Mucosa of descending colon (tissue), 3 donors: ENCODE results near the gene IAH1. TPM values are rescaled to one million over a fixed set of nuclear protein-coding genes. Genes with fewer than 3 reads are reported as not detected.
"Not testable (repeated sequence)": the region's sequence is repeated elsewhere in the genome, so short reads cannot be mapped to it uniquely, and the experiment has no call there.

Experiments
- ATAC-seq: fragments of 200-7000 bp; cut with Tn5 transposase; one replicate; pipeline ENCODE4 v1.9.1; 2020; ENCODE audit warnings: mild to moderate bottlenecking, moderate library complexity
- DNase-seq, 3 donors: peaks; one replicate each; pipeline ENCODE4 v3.0.0-alpha.2; 2020
- H3K36me3 ChIP-seq: fragments of 200-600 bp; one replicate; pipeline ENCODE4 v1.8.0; 2021; ENCODE audit warnings: low read depth, mild to moderate bottlenecking
- H3K4me1 ChIP-seq: fragments of 200-600 bp; one replicate; pipeline ENCODE4 v1.8.0; 2021; ENCODE audit warnings: low read depth, mild to moderate bottlenecking
- H3K4me3 ChIP-seq: fragments of 200-600 bp; one replicate; pipeline ENCODE4 v1.8.0; 2021; ENCODE audit warnings: mild to moderate bottlenecking
- H3K9me3 ChIP-seq: fragments of 200-600 bp; one replicate; pipeline ENCODE4 v1.8.0; 2021; ENCODE audit warnings: mild to moderate bottlenecking
- intact Hi-C, 2 donors: fragments of 100-400 bp; cut with DNase I in 1 of 2; cut with micrococcal nuclease in 1 of 2; formaldehyde crosslinking; loops; one replicate each; pipeline versions ENCODE4 v1.11.0 to v1.11.1; 2022; cut with DNase I, micrococcal nuclease
- total RNA-seq, 3 donors: library from RNA; stranded (reverse); fragmentation: NEBNext Ultra II Directional in 2 of 3; extraction: Animal tissue kit (Norgen Biotek cat#: 25700) in 2 of 3; gene quantifications; one replicate each; pipeline versions ENCODE4 v1.2.1 to v1.2.4, GENCODE V29; 2021 to 2023
- TF ChIP-seq, protein P1 (sequence below): fragments of 200-600 bp; IDR thresholded peaks from one replicate; pipeline ENCODE4 v1.8.0; 2022; ENCODE audit warnings: antibody characterized with exemption, mild to moderate bottlenecking
- donor health status: DM: no; HTN: no; CAD: no; lungs with moderate emphysema.
- donor health status: DM: no; HTN: no; CAD: no.
- donor health status: DM: no; HTN: yes; CAD: no.

Gene IAH1
- total RNA-seq, 3 donors from 2014 or later, result 36.9 to 58.4 (median 49.3) TPM

DNA sequence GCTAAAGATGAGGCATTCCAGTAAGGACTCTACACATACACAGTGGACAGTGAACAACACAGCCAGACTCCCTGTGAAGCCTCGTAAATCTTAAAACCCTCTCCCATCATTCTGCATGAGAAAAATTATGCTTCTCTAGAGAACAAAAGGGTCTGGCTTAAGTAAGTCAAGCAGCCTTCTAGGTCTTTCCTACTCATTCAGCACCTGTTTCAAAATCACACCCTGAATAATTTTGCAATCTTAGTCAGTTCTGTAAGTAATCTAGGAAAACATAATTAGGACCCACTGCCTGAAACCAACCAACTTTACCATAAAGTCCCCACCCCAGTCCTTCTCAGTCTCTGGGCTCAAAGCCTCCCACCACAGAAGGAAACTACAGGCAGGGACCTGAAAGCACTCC lies 19.7 kb downstream of the IAH1 start:
- Histone ChIP-seq H3K4me3 (no peak overlapping the region), H3K9me3 (no peaks in the 10 kb centered on the region), H3K4me1 (no peaks in the 10 kb centered on the region), H3K36me3 (peaks cover 11% of the 10 kb centered on the region)
- no peak for DNase-seq
- TF ChIP-seq, protein P1, sequence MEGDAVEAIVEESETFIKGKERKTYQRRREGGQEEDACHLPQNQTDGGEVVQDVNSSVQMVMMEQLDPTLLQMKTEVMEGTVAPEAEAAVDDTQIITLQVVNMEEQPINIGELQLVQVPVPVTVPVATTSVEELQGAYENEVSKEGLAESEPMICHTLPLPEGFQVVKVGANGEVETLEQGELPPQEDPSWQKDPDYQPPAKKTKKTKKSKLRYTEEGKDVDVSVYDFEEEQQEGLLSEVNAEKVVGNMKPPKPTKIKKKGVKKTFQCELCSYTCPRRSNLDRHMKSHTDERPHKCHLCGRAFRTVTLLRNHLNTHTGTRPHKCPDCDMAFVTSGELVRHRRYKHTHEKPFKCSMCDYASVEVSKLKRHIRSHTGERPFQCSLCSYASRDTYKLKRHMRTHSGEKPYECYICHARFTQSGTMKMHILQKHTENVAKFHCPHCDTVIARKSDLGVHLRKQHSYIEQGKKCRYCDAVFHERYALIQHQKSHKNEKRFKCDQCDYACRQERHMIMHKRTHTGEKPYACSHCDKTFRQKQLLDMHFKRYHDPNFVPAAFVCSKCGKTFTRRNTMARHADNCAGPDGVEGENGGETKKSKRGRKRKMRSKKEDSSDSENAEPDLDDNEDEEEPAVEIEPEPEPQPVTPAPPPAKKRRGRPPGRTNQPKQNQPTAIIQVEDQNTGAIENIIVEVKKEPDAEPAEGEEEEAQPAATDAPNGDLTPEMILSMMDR, result no peak
- no peak for ATAC-seq
- intact Hi-C loops, result no loop called here

DNA sequence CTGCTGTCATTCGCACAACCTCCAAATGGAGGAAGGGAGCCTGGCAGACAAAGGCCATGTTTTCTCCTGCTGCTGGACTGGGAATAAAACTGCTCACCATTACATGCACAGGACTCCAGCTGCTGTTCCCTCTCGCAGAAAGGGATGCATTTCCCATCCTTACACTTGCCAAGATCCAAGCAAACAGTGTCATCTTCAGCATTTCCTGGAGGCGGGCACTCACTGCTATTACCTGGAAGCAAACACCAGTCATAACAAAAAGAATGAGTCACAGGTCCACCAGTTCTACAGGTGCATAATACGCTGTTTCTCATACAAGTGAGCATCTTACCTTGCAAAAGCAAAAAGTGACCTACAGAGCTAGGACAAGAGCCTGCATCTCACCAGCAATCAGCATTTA lies 22.7 kb downstream of the IAH1 start:
- TF ChIP-seq, protein P1, result no peak
- ATAC-seq, result peak; percentile 93
- intact Hi-C loops, result no loop called here

DNA sequence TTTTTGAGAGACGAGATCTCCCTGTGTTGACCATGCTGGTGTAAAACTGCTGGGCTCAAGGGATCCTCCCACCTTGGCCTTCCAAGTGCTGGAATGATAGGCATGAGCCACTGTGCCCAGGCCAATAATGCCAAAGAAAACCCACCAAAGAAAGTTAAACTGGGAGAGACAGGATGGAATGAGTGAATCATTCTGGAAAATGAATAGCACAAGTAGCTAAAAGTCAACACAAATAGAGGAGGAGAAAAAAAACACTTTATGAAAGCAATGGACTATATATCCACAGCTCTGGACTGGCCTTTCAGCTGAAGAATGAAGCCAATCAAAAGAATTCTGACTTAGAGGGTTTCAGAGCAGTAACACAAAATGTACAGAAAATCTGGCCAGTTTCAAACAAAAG lies 23.9 kb downstream of the IAH1 start:
- no peaks in the 10 kb centered on the region for H3K4me1 ChIP-seq
- H3K9me3 ChIP-seq, result no peaks in the 10 kb centered on the region
- H3K36me3 ChIP-seq, result no peaks in the 10 kb centered on the region
- no peak for DNase-seq
- H3K4me3 ChIP-seq, result no peak overlapping the region
- ATAC-seq, result no peak
- TF ChIP-seq, protein P1, result no peak
- intact Hi-C loops, result no loop called here

More for the DNA sequence above, 22.7 kb downstream of the IAH1 start:
- Histone ChIP-seq H3K4me1 (no peaks in the 10 kb centered on the region), H3K36me3 (no peaks in the 10 kb centered on the region), H3K4me3 (no peak overlapping the region), H3K9me3 (no peaks in the 10 kb centered on the region)
- DNase-seq, result no peak

DNA sequence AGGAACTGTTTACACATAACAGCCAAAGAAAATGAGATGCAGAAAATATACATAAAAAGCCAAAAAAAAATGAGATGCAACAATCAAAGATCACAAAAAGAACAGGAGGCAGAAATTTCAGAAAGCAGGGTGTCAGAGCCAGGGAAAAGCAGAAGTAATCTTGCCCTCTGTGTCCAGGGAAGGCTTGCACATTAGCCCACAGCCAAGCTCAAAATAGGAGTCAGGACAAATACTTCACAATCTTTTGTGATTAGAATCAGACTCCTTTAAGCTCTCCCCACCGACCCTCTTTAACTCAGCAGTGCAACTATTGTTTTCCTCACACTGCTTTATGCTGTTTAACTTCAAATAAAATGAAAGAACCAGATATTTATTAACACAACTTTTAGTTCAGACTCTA lies 34.6 kb downstream of the IAH1 start:
- Histone ChIP-seq H3K9me3 (no peaks in the 10 kb centered on the region), H3K36me3 (no peaks in the 10 kb centered on the region), H3K4me1 (no peaks in the 10 kb centered on the region), H3K4me3 (no peak overlapping the region)
- TF ChIP-seq, protein P1, result no peak
- intact Hi-C loops, result no loop called here
- ATAC-seq (no peak), DNase-seq (no peak)

DNA sequence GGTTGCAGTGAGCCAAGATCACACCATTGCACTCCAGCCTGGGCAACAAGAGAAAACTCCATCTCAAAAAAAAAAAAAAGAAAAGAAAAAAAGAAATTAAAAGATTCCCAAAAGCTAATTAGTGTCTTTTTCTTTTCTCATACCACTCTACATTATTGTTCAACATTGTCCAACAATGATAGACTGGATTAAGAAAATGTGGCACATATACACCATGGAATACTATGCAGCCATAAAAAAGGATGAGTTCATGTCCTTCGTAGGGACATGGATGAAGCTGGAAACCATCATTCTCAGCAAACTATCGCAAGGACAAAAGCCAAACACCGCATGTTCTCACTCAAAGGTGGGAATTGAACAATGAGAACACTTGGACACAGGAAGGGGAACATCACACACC lies 39.6 kb downstream of the IAH1 start:
- H3K9me3 ChIP-seq, H3K4me1 ChIP-seq, intact Hi-C loops, H3K36me3 ChIP-seq, ATAC-seq, H3K4me3 ChIP-seq, DNase-seq: not testable (repeated sequence)

DNA sequence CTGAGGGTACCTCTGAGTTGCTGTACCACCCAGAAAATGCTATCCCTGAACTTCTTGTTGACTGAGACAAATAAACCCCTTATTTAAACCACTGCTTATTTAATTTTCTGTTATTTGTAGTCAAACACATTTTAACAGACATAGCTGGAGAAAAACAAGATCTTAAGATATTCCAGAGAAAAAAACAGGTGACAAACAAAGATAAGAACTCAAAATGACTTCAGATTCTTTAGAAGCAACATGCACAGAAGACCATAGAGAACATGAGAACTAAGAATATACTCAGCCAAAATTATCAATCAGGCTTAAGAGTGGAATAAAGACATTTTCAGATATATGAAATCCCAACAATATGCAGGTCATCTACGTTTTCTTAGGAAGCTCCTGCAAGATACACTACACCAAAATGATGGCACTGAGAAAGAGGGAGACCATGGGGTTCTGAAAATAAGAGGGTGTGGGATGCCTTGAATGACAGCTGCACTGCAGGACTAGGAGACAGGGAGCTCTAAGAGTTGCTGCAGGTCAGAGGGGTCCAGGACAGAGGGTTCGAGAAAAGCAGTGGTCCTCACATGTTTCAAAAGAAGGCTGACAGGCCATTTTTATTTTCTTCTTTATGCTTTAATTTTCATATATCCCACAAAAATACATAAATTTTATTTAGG lies 42.9 kb downstream of the IAH1 start:
- ATAC-seq (no peak), DNase-seq (no peak)
- Histone ChIP-seq H3K4me1 (no peaks in the 10 kb centered on the region), H3K4me3 (no peak overlapping the region), H3K9me3 (no peaks in the 10 kb centered on the region), H3K36me3 (no peaks in the 10 kb centered on the region)
- TF ChIP-seq, protein P1, result no peak
- intact Hi-C loops, result no loop called here
